ENCODE measurements around the gene BRIX1.
A peak's percentile ranks its signal among the peaks of the same experiment; 100 is the strongest.

The BRIX1 gene

GRCh38 chr5:34927785-34928184, 12.3 kb downstream of the BRIX1 start:
- peaks cover 36% of the 10 kb centered on the region for H3K36me3 ChIP-seq

DNA sequence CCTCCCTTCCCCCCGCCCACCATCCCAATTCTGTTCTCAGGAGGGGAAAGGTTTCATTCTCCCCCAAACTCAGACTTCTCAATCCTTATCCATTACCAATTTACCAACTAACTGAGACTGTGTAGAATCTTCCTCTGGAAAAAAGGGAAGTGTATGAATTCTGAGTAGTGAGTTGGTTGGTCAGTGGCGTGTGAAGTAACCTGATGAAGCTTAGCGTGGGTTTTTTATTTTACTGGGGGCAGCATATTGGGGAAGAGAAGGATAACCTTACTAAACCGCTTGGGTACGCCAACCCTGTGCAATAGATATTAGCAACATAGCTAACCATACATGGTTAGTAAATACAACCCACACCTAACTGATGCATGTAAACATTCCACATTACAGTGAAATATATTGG, 12.8 kb downstream of the BRIX1 start:
- no peaks in the 10 kb centered on the region; the same call in 1 of the 2 replicates for H3K4me1 ChIP-seq
- H3K4me3 ChIP-seq (ENCODE audit: low read depth, low read length) = no peak overlapping the region
- TF ChIP-seq CTCF (IDR thresholded peaks at IDR 0.05; ENCODE audit: low read depth, low read length) = no peak
- H3K9me3 ChIP-seq = no peaks in the 10 kb centered on the region
- no peaks in the 10 kb centered on the region for H3K27me3 ChIP-seq
- DNase-seq = no peak
- H3K36me3 ChIP-seq = peaks cover 31% of the 10 kb centered on the region

More at GRCh38 chr5:34927785-34928184, 12.3 kb downstream of the BRIX1 start:
- Histone ChIP-seq H3K4me3 (ENCODE audit: low read depth, low read length) (no peak overlapping the region), H3K27me3 (no peaks in the 10 kb centered on the region), H3K9me3 (no peaks in the 10 kb centered on the region), H3K4me1 (no peaks in the 10 kb centered on the region; the same call in 1 of the 2 replicates)
- no peak for DNase-seq
- TF ChIP-seq CTCF (IDR thresholded peaks at IDR 0.05; ENCODE audit: low read depth, low read length) = no peak

GRCh38 chr5:34929134-34929719, 13.7 kb downstream of the BRIX1 start, which contains the start of gene DNAJC21:
TSS of gene DNAJC21 (plus strand) at chr5:34929559. CDS start at chr5:34929820, 261 bp downstream.
- no peaks in the 10 kb centered on the region; the same call in 1 of the 2 replicates for H3K4me1 ChIP-seq
- no peaks in the 10 kb centered on the region for H3K27me3 ChIP-seq
- no peaks in the 10 kb centered on the region for H3K9me3 ChIP-seq
- no peak for TF ChIP-seq CTCF (IDR thresholded peaks at IDR 0.05; ENCODE audit: low read depth, low read length)
- H3K4me3 ChIP-seq (ENCODE audit: low read depth, low read length) = peak within 1 kb of the TSS; percentile 71
- peaks cover 24% of the 10 kb centered on the region for H3K36me3 ChIP-seq
- peak; percentile 98 for DNase-seq

GRCh38 chr5:34929720-34930461, 14.4 kb downstream of the BRIX1 start:
- Histone ChIP-seq H3K4me1 (no peaks in the 10 kb centered on the region; the same call in 1 of the 2 replicates), H3K36me3 (peaks cover 17% of the 10 kb centered on the region), H3K4me3 (ENCODE audit: low read depth, low read length) (peak overlapping the region; percentile 71), H3K27me3 (no peaks in the 10 kb centered on the region), H3K9me3 (no peaks in the 10 kb centered on the region)
- no peak for TF ChIP-seq CTCF (IDR thresholded peaks at IDR 0.05; ENCODE audit: low read depth, low read length)
- DNase-seq = peak; percentile 82

DNA sequence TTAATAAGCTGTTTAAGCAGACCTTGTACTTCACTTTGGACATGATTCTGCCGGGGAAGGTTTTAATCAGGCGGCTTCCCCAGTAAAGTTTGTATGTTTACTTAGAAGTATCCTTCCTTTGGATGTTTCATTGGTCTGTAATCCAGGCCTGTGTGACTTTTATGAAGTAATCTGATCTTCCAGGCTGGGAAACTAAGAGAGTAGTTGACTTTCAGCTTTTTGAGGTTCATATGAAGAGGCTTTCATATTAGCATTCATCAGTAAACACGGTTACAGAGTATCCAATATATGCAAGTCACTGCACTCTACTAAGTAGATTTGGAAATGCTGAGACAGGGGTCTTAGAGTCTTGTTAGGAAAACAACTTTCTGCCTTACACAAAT, 14.9 kb downstream of the BRIX1 start:
- Histone ChIP-seq H3K27me3 (no peaks in the 10 kb centered on the region), H3K9me3 (no peaks in the 10 kb centered on the region), H3K4me3 (ENCODE audit: low read depth, low read length) (peak overlapping the region; percentile 71), H3K36me3 (peaks cover 13% of the 10 kb centered on the region), H3K4me1 (no peaks in the 10 kb centered on the region; the same call in 1 of the 2 replicates)
- no peak for TF ChIP-seq CTCF (IDR thresholded peaks at IDR 0.05; ENCODE audit: low read depth, low read length)
- no peak for DNase-seq

DNA sequence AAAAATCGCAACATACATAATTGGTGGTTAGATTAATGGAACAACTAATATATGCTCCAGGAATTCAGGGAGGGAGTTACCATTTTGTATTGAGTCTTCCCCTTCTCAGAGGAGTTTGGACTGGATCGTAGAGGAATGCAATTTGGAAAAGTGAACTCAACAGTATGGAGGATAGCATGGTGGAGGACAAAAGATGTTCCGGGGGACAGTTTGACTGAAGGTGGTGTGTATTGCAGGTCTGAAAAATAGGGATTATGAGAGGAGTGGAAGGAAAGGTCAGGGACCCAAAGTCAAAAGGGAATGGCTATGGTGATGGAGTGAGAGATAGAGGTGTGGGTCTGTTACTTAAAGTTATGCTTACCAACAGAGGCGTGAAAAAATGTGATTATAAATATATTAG, 15.4 kb downstream of the BRIX1 start:
- H3K36me3 ChIP-seq = peaks cover 15% of the 10 kb centered on the region

More for the DNA sequence above, 15.4 kb downstream of the BRIX1 start:
- peak overlapping the region; percentile 71 for H3K4me3 ChIP-seq (ENCODE audit: low read depth, low read length)
- H3K4me1 ChIP-seq = no peaks in the 10 kb centered on the region; the same call in 1 of the 2 replicates
- H3K9me3 ChIP-seq = no peaks in the 10 kb centered on the region
- H3K27me3 ChIP-seq = no peaks in the 10 kb centered on the region
- no peak for DNase-seq
- TF ChIP-seq CTCF (IDR thresholded peaks at IDR 0.05; ENCODE audit: low read depth, low read length) = no peak
